K562 (cell line): Measurements from ENCODE around the gene EXT2. TPM values are rescaled to one million over a fixed set of nuclear protein-coding genes. Genes with fewer than 3 reads are reported as not detected.

Source experiments
- ATAC-seq: fragments of 200-7000 bp; cut with Tn5 transposase; 3 replicates; pipeline ENCODE4 v1.9.1; 2020; ENCODE audit warnings: moderate library complexity
- BruUV-seq: library from RNA; stranded (reverse); fragments of 400-500 nt; replicated peaks from 2 replicates; lab custom pipeline; 2021; lab: Mats Ljungman, UMichigan
- CTCF ChIA-PET: fragments of 300-600 bp; formaldehyde crosslinking; extraction: SDS; loops from one replicate; lab custom pipeline; 2021; ENCODE audit warnings: low intra/inter-chr PET ratio; lab: Yijun Ruan, JAX
- POLR2A ChIA-PET: fragments of 300-600, 350-650 bp; sonication (Branson Sonifier 250); formaldehyde crosslinking; extraction: SDS; loops from one replicate; lab custom pipeline; 2021; ENCODE audit warnings: antibody characterized with exemption, inconsistent platforms; lab: Yijun Ruan, JAX
- DNase-seq, 4 experiments: peaks; one replicate each; pipeline versions ENCODE4 v3.0.0 to v3.0.0-alpha.2; 2011 to 2018; ENCODE audit warnings: low spot score in 3 of 4, mixed read lengths in 3 of 4; ENCODE audit errors: extremely low read depth in 1 of 4
- FAIRE-seq: peaks from 2 replicates; lab custom pipeline; 2011; peaks lifted over from hg19 to GRCh38; lab: Jason Lieb, UNC
- H2AFZ ChIP-seq: 2 replicates; pipeline ENCODE4 v1.6.0; 2011; ENCODE audit warnings: low read depth, low read length, control low read depth, inconsistent platforms
- H3K27ac ChIP-seq: fragments of 200-600 bp; 3 replicates; pipeline ENCODE4 v1.8.0; 2011; ENCODE audit warnings: low read depth, mild to moderate bottlenecking, control low read depth, inconsistent platforms, low read length, moderate library complexity, mixed read lengths; ENCODE audit errors: extremely low read depth
- H3K27me3 ChIP-seq, 2 experiments: fragments of 300-600 bp in 1 of 2; 2 replicates in 1 of 2; 3 replicates in 1 of 2; pipeline versions ENCODE4 v1.6.0 to v1.8.0; 2011; ENCODE audit warnings: inconsistent platforms in 2 of 2, low read length in 2 of 2, mild to moderate bottlenecking in 1 of 2, mixed read lengths in 1 of 2, moderate library complexity in 1 of 2; ENCODE audit not compliant: control insufficient read depth in 2 of 2, insufficient read depth in 2 of 2
- H3K36me3 ChIP-seq: fragments of 300-600 bp; 3 replicates; pipeline ENCODE4 v1.8.0; 2011; ENCODE audit warnings: mild to moderate bottlenecking, low read length, inconsistent platforms; ENCODE audit not compliant: control insufficient read depth, insufficient read depth
- H3K4me1 ChIP-seq, 2 experiments: fragments of 200-600 bp in 1 of 2; replicated peaks in 1 of 2; 2 replicates in 1 of 2; 3 replicates in 1 of 2; pipeline versions ENCODE4 v1.5.1 to v1.8.0; 2011; ENCODE audit warnings: inconsistent platforms in 2 of 2, low read length in 2 of 2, mild to moderate bottlenecking in 1 of 2, mixed read lengths in 1 of 2, moderate library complexity in 1 of 2; ENCODE audit not compliant: control insufficient read depth in 2 of 2, insufficient read depth in 2 of 2
- H3K4me2 ChIP-seq: 2 replicates; pipeline ENCODE4 v1.6.1; 2011; ENCODE audit warnings: low read length, control low read depth, inconsistent platforms, mixed read lengths; ENCODE audit not compliant: insufficient read depth
- H3K4me3 ChIP-seq: fragments of 200-600 bp; sonication (generic), shearing (Covaris generic); 2 replicates; pipeline ENCODE4 v1.5.1; 2016; ENCODE audit warnings: control low read depth, inconsistent platforms
- H3K79me2 ChIP-seq: fragments of 200-600 bp; 3 replicates; pipeline ENCODE4 v1.8.0; 2011; ENCODE audit warnings: low read length, inconsistent platforms; ENCODE audit not compliant: control insufficient read depth, insufficient read depth
- H3K9ac ChIP-seq, 2 experiments: 2 replicates each; pipeline versions ENCODE4 v1.6.0 to v1.6.1; 2011; ENCODE audit warnings: low read depth in 2 of 2, low read length in 2 of 2, control low read depth in 1 of 2, inconsistent platforms in 1 of 2, mild to moderate bottlenecking in 1 of 2, mixed read lengths in 1 of 2; ENCODE audit not compliant: insufficient read depth in 1 of 2
- H3K9me1 ChIP-seq: one replicate; pipeline ENCODE4 v1.6.0; 2011; ENCODE audit warnings: inconsistent platforms, mild to moderate bottlenecking, low read length, moderate library complexity; ENCODE audit not compliant: control insufficient read depth, insufficient read depth
- H3K9me3 ChIP-seq: replicated peaks from 2 replicates; pipeline ENCODE4 v1.5.1; 2011; ENCODE audit warnings: low read depth, low read length, inconsistent platforms; ENCODE audit not compliant: control insufficient read depth, insufficient read depth
- H4K20me1 ChIP-seq: replicated peaks from 2 replicates; pipeline ENCODE4 v1.6.1; 2011; ENCODE audit warnings: low read length, inconsistent platforms, mixed read lengths; ENCODE audit not compliant: control insufficient read depth, insufficient read depth
- BRD9 ChIP-seq: fragments of 450-650 bp; IDR thresholded peaks from 2 replicates; pipeline ENCODE4 v1.6.1; 2018; ENCODE audit warnings: low read depth; ENCODE audit not compliant: partially characterized antibody
- POLR2G ChIP-seq: fragments of 200-400 bp; formaldehyde crosslinking; IDR thresholded peaks from 2 replicates; pipeline ENCODE4 v1.6.1; 2017; ENCODE audit warnings: low read depth, mild to moderate bottlenecking, antibody characterized with exemption, low read length, moderate library complexity
- WGBS: fragments of 100-300 bp; shearing (Covaris generic); methylation state at CpG from one replicate; pipeline ENCODE4 v1.1.6; 2016; ENCODE audit warnings: low coverage, mixed read lengths; ENCODE audit not compliant: insufficient coverage; ENCODE audit errors: missing lambda C conversion rate; 5-methylcytosine and 5-hydroxymethylcytosine counted together
- in situ Hi-C: fragments of 300-500 bp; cut with MboI; formaldehyde crosslinking; loops from 4 replicates; pipeline ENCODE4 v1.15.0; 2018; ENCODE audit warnings: inconsistent platforms, mixed read lengths
- intact Hi-C: fragments of 100-400 bp; cut with micrococcal nuclease; formaldehyde crosslinking; loops from 2 replicates; pipeline ENCODE4 v1.14.2; 2022
- polyA plus RNA-seq, 8 experiments: library from polyadenylated mRNA; depleted of rRNA in 4 of 8; stranded (reverse) in 5 of 8; unstranded in 3 of 8; fragments of >200 nt; fragmentation: Nextera tagmentation in 2 of 8; fragmentation: Illumina TruSeq in 1 of 8; extraction: Ambion mirVana in 2 of 8; extraction: Trizol in 1 of 8; gene quantifications; 2 replicates each; pipeline versions ENCODE4 v1.2.1 to v1.2.3, GENCODE V29; 2011 to 2014; ENCODE audit warnings: inconsistent platforms in 1 of 8, missing spikeins in 1 of 8
- total RNA-seq, 7 experiments: library from RNA; depleted of rRNA in 6 of 7; stranded (reverse); fragments of >200 nt in 6 of 7; fragmentation: Illumina TruSeq in 2 of 7; extraction: Trizol in 2 of 7; gene quantifications; 2 replicates each; pipeline versions ENCODE4 v1.2.1 to v1.2.3, GENCODE V29; 2011 to 2021; ENCODE audit warnings: low replicate concordance in 1 of 7
- TF ChIP-seq, protein P1 (sequence below): sonication (generic); formaldehyde crosslinking; IDR thresholded peaks from 2 replicates; pipeline ENCODE4 v1.8.1; 2023; ENCODE audit warnings: mild to moderate bottlenecking, missing genetic modification reagents

The EXT2 gene
- total and polyA plus RNA-seq, 9 of the 15 experiments (the other 6 are each of a cell fraction or from before 2014, with no cell fraction given): 7.5 to 52.1 (median 38.1) TPM

GRCh38 chr11:44264761-44265160 is 169.3 kb downstream of the EXT2 start:
- FAIRE-seq (no peak), ATAC-seq (no peak), DNase-seq (no peak)
- Histone ChIP-seq H3K4me3 (no peak overlapping the region), H3K27me3 (no peaks in the 10 kb centered on the region), H3K79me2 (no peaks in the 10 kb centered on the region), H3K9me1 (no peaks in the 10 kb centered on the region), H3K9ac (peak overlapping the region in 1 of 2 experiments; percentile 24; a peak in 1 of 4 replicates), H4K20me1 (peaks cover 5% of the 10 kb centered on the region; the same call in 1 of the 2 replicates), H3K4me2 (no peak overlapping the region), H3K4me1 (peaks cover 33 to 63% of the 10 kb centered on the region in 2 experiments), H2AFZ (no peak overlapping the region), H3K9me3 (no peaks in the 10 kb centered on the region), H3K27ac (no peak overlapping the region), H3K36me3 (no peaks in the 10 kb centered on the region)
- 73% methylated on average over 10 of the region's 22 CpGs for WGBS
- in situ Hi-C loops: no loop called here
- no TSS peak for BruUV-seq
- ChIA-PET CTCF (no interaction called here), POLR2A (no interaction called here)
- TF ChIP-seq BRD9 (no peak), POLR2G (0 out of 2 replicates have a peak, but pooled peaks have one; percentile 15)
- TF ChIP-seq, protein P1, sequence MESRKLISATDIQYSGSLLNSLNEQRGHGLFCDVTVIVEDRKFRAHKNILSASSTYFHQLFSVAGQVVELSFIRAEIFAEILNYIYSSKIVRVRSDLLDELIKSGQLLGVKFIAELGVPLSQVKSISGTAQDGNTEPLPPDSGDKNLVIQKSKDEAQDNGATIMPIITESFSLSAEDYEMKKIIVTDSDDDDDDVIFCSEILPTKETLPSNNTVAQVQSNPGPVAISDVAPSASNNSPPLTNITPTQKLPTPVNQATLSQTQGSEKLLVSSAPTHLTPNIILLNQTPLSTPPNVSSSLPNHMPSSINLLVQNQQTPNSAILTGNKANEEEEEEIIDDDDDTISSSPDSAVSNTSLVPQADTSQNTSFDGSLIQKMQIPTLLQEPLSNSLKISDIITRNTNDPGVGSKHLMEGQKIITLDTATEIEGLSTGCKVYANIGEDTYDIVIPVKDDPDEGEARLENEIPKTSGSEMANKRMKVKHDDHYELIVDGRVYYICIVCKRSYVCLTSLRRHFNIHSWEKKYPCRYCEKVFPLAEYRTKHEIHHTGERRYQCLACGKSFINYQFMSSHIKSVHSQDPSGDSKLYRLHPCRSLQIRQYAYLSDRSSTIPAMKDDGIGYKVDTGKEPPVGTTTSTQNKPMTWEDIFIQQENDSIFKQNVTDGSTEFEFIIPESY (CRISPR knock-in tag): 0 out of 2 replicates have a peak, but pooled peaks have one; percentile 14
- intact Hi-C loops: no loop called here
